Measurements from ENCODE around the gene SPSB3. TPM values are rescaled to one million over a fixed set of nuclear protein-coding genes. Genes with fewer than 3 reads are reported as not detected.

The SPSB3 gene
- total and polyA plus RNA-seq, 12 donors = 8.3 to 297 (median 107) TPM

GRCh38 chr16:1779234-1779701, 3.1 kb downstream of the SPSB3 start:
- Histone ChIP-seq H3K27ac (peak overlapping the region in 4 of 5 donors; percentile 70 to 95 (median 84)), H3K4me1 (replicated peaks in 1 of 2) (peaks cover 30 to 33% of the 10 kb centered on the region in 2 donors), H3K27me3 (no peaks in the 10 kb centered on the region), H3K36me3 (replicated peaks in 1 of 2) (peaks cover 0 to 44% of the 10 kb centered on the region in 2 donors), H3K4me3 (no peak overlapping the region), H3K9me3 (replicated peaks in 1 of 3) (no peaks in the 10 kb centered on the region)
- intact Hi-C loops (cut with DNase I) = no loop called here
- TF ChIP-seq CTCF (IDR thresholded peaks at IDR 0.05) (no peak), POLR2A (IDR thresholded peaks at IDR 0.05) (no peak)
- WGBS, 4 donors = 45 to 85% (median 77%) methylated on average over 2 to 8 of the region's 8 CpGs
- DNase-seq = peak in 1 of 7 donors; percentile 31

GRCh38 chr16:1778200-1779179, 3.9 kb downstream of the SPSB3 start:
- H3K36me3 ChIP-seq (replicated peaks in 1 of 2) = peaks cover 0 to 44% of the 10 kb centered on the region in 2 donors
- H3K27ac ChIP-seq = peak overlapping the region in 4 of 5 donors; percentile 70 to 95 (median 84)
- intact Hi-C loops (cut with DNase I) = no loop called here
- 76 to 85% (median 82%) methylated on average over 3 to 34 of the region's 34 CpGs for WGBS, 4 donors
- peaks cover 37 to 40% of the 10 kb centered on the region in 2 donors for H3K4me1 ChIP-seq (replicated peaks in 1 of 2)
- no peaks in the 10 kb centered on the region for H3K27me3 ChIP-seq
- no peak overlapping the region for H3K4me3 ChIP-seq
- TF ChIP-seq CTCF (IDR thresholded peaks at IDR 0.05) (no peak), POLR2A (IDR thresholded peaks at IDR 0.05) (no peak)
- no peak for DNase-seq
- no peaks in the 10 kb centered on the region for H3K9me3 ChIP-seq (replicated peaks in 1 of 3)

GRCh38 chr16:1777375-1778199, 4.8 kb downstream of the SPSB3 start:
- DNase-seq = no peak
- Histone ChIP-seq H3K27ac (peak overlapping the region in 1 of 5 donors; percentile 95), H3K4me3 (no peak overlapping the region), H3K27me3 (no peaks in the 10 kb centered on the region), H3K4me1 (replicated peaks in 1 of 2) (peaks cover 37 to 40% of the 10 kb centered on the region in 2 donors), H3K9me3 (replicated peaks in 1 of 3) (no peaks in the 10 kb centered on the region), H3K36me3 (replicated peaks in 1 of 2) (peaks cover 0 to 44% of the 10 kb centered on the region in 2 donors)
- 60 to 79% (median 77%) methylated on average over 1 to 36 of the region's 36 CpGs for WGBS, 4 donors
- intact Hi-C loops (cut with DNase I) = no loop called here
- no peak for TF ChIP-seq CTCF (IDR thresholded peaks at IDR 0.05)
- peak in 1 of 2 donors; percentile 15 for TF ChIP-seq POLR2A (IDR thresholded peaks at IDR 0.05)

- TF ChIP-seq CTCF (IDR thresholded peaks at IDR 0.05) = no peak
- no peak for TF ChIP-seq POLR2A (IDR thresholded peaks at IDR 0.05)
These were observed 5.4 kb downstream of the SPSB3 start for GRCh38 chr16:1776991-1777374.

More at GRCh38 chr16:1776991-1777374, 5.4 kb downstream of the SPSB3 start:
- 85 to 91% (median 90%) methylated on average over 4 to 22 of the region's 22 CpGs for WGBS, 4 donors
- H3K4me3 ChIP-seq = no peak overlapping the region
- no peaks in the 10 kb centered on the region for H3K27me3 ChIP-seq
- no peak for DNase-seq
- peaks cover 42 to 44% of the 10 kb centered on the region in 2 donors for H3K4me1 ChIP-seq (replicated peaks in 1 of 2)
- H3K36me3 ChIP-seq (replicated peaks in 1 of 2) = peaks cover 0 to 44% of the 10 kb centered on the region in 2 donors
- intact Hi-C loops (cut with DNase I) = no loop called here
- no peaks in the 10 kb centered on the region for H3K9me3 ChIP-seq (replicated peaks in 1 of 3)
- H3K27ac ChIP-seq = no peak overlapping the region
